Measurements from ENCODE around the gene KRT24.

Gene KRT24

GRCh38 chr17:40697297-40697696 is 6.3 kb downstream of the KRT24 start:
- H3K4me3 ChIP-seq (ENCODE audit: low read depth, low read length) = no peak overlapping the region
- TF ChIP-seq CTCF (IDR thresholded peaks at IDR 0.05; ENCODE audit: low read depth, low read length, missing control alignments) = no peak
- DNase-seq (ENCODE audit: low read depth) = no peak

- no peak for TF ChIP-seq CTCF (IDR thresholded peaks at IDR 0.05; ENCODE audit: low read depth, low read length, missing control alignments)
- H3K4me3 ChIP-seq (ENCODE audit: low read depth, low read length) = no peak overlapping the region
- no peak for DNase-seq (ENCODE audit: low read depth)
Measured at GRCh38 chr17:40696651-40697072, 6.9 kb downstream of the KRT24 start.

- DNase-seq (ENCODE audit: low read depth) = no peak
- no peak overlapping the region for H3K4me3 ChIP-seq (ENCODE audit: low read depth, low read length)
- no peak for TF ChIP-seq CTCF (IDR thresholded peaks at IDR 0.05; ENCODE audit: low read depth, low read length, missing control alignments)
Measured at GRCh38 chr17:40695874-40696472, 7.6 kb downstream of the KRT24 start.

GRCh38 chr17:40694584-40694983 is 9.0 kb downstream of the KRT24 start:
- TF ChIP-seq CTCF (IDR thresholded peaks at IDR 0.05; ENCODE audit: low read depth, low read length, missing control alignments) = no peak
- DNase-seq (ENCODE audit: low read depth) = no peak
- no peak overlapping the region for H3K4me3 ChIP-seq (ENCODE audit: low read depth, low read length)

- no peak for DNase-seq (ENCODE audit: low read depth)
- no peak for TF ChIP-seq CTCF (IDR thresholded peaks at IDR 0.05; ENCODE audit: low read depth, low read length, missing control alignments)
- no peak overlapping the region for H3K4me3 ChIP-seq (ENCODE audit: low read depth, low read length)
Measured at GRCh38 chr17:40687106-40687505, 16.4 kb downstream of the KRT24 start.

- no peak overlapping the region for H3K4me3 ChIP-seq (ENCODE audit: low read depth, low read length)
- no peak for DNase-seq (ENCODE audit: low read depth)
- TF ChIP-seq CTCF (IDR thresholded peaks at IDR 0.05; ENCODE audit: low read depth, low read length, missing control alignments) = no peak
Measured at GRCh38 chr17:40686192-40686591, 17.4 kb downstream of the KRT24 start.

GRCh38 chr17:40680998-40681397 is 22.6 kb downstream of the KRT24 start:
- DNase-seq (ENCODE audit: low read depth) = no peak
- no peak overlapping the region for H3K4me3 ChIP-seq (ENCODE audit: low read depth, low read length)
- TF ChIP-seq CTCF (IDR thresholded peaks at IDR 0.05; ENCODE audit: low read depth, low read length, missing control alignments) = no peak
